Umbilical cord (tissue), 2 donors: ENCODE data around the gene EXTL1. TPM values are rescaled to one million over a fixed set of nuclear protein-coding genes. Genes with fewer than 3 reads are reported as not detected.
"Not testable (repeated sequence)": the region's sequence is repeated elsewhere in the genome, so short reads cannot be mapped to it uniquely, and the experiment has no call there.

Source experiments
- DNase-seq: peaks from one replicate; pipeline ENCODE4 v3.0.0-alpha.2; 2015; ENCODE audit warnings: low spot score
- total RNA-seq: library from RNA; depleted of rRNA; stranded (reverse); fragments of >200 nt; gene quantifications from one replicate; pipeline ENCODE4 v1.2.3, GENCODE V29; 2014; ENCODE audit warnings: low replicate concordance; ENCODE audit not compliant: insufficient read depth

EXTL1 gene, protein sequence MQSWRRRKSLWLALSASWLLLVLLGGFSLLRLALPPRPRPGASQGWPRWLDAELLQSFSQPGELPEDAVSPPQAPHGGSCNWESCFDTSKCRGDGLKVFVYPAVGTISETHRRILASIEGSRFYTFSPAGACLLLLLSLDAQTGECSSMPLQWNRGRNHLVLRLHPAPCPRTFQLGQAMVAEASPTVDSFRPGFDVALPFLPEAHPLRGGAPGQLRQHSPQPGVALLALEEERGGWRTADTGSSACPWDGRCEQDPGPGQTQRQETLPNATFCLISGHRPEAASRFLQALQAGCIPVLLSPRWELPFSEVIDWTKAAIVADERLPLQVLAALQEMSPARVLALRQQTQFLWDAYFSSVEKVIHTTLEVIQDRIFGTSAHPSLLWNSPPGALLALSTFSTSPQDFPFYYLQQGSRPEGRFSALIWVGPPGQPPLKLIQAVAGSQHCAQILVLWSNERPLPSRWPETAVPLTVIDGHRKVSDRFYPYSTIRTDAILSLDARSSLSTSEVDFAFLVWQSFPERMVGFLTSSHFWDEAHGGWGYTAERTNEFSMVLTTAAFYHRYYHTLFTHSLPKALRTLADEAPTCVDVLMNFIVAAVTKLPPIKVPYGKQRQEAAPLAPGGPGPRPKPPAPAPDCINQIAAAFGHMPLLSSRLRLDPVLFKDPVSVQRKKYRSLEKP
- 0.48 TPM for total RNA-seq

DNA sequence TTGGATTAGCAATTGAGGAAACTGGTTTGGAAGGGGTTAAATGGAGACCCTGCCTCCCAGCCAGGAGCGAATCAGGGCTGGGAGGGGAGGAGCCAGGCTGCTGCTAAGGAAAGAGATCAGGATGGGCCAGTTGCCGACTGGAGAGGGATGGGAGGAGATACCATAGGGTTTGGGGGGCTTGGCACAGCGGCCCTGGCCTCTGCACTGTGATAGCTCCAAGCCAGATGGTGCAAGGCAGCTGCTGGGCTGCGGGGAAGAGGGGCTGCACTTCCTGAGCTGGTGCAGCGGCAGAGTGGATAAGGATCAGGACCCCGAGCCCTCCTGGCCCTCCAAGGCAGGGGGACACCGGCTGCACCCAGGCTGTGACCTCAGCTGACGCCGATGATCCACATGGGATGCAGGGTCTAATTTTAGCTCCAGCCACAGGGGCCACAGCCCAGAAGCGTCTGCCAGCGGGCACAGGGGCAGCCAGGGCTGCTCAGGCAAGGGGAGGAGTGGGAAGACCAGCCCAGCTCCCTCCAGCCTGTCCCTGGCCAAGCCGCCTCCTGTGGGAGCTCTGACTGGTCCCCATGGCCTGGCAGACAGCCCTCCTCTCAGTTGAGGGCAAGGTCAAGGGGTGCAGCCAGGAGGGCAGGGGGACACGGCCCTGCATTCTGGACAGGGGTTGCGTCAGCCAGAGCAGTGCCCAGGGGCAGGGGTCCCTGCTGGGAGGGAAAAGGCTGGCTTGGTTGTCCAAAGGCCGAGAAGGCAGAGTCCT is at the start of gene EXTL1:
EXTL1 (plus strand) TSS at position 129 of the 757 bp plus-strand sequence. CDS start 872 bp downstream, outside the sequence.
- DNase-seq: peak; percentile 69

DNA sequence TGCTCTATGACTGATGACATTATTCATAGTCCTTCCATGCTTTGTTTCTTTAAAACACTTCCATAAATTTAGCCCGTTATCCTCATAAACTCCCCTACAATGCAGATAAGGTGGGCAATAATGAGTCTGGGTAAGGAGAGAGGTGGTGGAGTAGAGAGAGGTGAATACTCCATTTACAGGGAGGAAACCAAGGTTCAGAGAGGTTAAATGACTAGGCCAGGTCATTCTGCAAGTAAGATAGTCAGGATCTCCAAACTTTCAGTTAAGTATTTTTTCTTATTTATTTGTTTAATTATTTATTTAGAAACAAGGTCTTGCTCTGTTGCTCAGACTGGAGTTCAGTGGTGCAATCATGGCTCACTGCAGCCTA is 49.8 kb upstream of the EXTL1 start:
- DNase-seq: no peak

DNA sequence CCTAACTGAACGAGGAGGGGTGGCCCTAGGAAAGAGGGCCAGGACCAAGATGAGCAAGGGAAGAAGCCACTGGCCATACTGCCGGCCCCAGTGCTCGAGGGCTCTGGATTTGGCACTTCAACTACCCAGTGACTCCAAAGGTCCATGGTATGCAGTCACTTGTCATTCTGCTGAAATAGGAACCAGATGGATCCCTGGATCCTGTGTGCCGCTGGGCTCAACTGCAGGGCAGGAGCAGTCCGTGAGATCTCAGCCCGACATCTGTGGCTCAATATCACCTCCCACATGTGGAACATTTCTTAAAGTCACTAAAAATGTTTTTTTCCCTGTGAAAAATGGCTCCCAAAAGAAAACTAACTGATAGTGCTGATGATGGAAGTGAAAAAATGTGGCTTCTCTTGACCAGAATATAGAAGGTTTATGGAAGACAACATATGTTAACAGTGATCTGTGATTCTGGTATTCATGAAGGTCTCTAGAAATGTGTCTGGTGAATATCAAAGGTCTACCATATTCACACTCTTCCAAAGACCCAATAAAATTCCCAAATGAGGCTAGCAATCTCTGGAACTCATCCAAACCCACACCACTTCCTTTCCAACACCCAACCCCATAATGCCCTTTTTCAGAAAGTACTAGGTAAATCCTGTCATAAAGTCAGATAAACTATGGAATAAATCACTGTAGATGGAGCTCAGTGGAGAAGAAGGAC is 47.8 kb upstream of the EXTL1 start:
- DNase-seq: peak; percentile 40

DNA sequence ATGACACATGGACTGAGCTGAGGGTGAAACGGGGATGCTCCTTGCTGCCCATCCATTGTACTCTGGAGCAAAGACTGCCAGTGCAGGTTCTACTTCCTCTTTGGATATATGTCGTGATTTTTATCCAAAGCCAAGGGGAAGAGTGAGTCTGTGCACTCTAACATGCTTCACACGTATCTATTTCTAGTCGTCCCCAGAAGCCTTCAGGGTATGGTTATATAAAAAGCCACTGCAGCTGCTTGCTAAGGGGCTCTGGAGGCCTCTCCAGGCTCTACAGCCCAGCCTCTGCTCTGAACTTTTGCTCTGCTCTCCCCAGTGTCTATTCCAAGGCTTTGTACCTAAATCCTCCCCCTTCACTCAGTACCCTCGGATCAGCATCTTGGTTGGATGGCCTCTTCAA is 43.8 kb upstream of the EXTL1 start:
- DNase-seq: no peak

DNA sequence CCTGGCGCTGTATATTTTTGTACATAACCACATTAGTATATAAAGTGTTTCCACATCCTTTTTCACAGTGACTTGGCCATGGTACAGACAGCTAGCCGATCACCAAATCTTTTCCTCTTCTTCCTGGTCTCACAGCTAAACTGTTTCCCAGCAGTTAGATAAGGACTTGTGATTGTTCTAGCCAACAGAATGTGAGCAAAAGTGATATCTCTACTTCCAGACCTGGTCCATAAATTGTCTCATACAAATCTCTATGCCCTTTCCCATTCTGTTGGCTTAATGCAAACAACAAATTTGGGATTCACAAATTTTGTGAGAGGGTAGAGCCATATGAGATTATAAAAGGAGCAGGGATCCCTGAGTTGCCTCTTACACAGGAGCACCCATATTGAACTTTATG is 43.2 kb upstream of the EXTL1 start:
- no peak for DNase-seq

DNA sequence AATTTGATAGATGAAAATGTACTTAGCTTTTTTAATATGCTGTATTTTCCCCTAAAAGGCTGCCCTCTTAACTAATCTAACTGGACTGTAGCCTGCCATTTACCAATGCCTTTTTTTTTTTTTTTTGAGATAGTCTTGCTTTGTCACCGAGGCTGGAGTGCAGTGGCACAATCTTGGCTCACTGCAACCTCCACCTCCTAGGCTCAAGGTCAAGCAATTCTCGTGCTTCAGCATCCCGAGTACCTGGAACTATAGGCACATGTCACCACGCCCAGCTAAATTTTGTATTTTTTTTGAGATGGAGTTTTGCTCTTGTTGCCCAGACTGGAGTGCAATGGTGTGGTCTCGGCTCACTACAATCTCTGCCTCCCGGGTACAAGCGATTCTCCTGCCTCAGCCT is 42.4 kb upstream of the EXTL1 start:
- DNase-seq: no peak

DNA sequence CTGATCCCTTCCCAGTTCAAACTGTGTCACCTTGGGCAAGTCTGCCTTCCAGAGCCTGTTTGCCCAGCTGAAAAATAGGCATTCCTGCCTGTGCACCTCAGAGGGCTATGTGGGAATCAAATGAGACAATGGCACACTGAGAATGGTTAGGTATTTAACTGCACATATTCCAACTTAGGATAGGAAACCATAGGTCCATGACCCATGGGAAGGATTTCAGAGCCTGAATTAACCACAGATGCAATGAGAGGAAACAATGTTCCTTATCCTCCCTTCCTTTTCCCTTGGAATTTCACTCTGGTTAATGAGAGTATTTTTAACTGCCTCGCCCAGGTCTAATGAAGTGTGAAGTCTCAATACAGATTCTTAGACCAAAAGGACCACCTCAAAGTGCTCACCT is 36.4 kb upstream of the EXTL1 start:
- no peak for DNase-seq

DNA sequence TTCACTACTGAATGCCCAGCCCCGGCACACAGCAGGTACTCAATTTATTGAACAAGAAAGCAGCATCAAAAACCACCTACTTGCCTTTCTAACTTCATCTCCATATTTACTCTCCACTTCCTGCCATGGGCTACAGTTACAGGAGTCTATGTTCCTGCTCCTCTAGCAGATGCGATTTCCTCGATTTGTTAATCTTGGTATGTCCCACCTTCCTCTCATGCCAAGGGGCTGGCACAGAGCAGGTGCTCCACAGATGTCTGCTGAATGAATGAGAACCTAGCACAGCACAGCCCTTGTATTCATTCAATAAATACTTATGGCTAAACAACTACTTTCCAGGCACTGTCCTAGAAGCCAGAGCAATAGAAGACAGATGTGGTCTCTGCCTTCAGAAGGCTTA is 35.9 kb upstream of the EXTL1 start:
- no peak for DNase-seq

DNA sequence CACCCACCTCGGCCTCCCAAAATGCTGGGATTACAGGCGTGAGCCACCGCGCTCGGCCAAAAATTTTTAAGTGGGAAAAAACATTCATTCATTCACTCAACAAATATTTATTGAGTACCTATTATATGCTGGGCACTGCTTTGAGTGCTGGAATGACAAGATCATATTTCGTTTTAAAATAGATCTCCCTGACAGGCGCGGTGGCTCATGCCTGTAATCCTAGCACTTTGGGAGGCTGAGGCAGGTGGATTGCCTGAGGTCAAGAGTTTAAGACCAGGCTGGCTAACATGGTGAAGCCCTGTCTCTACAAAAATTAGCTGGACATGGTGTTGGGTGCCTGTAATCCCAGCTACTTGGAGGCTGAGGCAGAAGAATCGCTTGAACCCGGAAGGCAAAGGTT is 34.8 kb upstream of the EXTL1 start:
- not testable (repeated sequence) for DNase-seq

DNA sequence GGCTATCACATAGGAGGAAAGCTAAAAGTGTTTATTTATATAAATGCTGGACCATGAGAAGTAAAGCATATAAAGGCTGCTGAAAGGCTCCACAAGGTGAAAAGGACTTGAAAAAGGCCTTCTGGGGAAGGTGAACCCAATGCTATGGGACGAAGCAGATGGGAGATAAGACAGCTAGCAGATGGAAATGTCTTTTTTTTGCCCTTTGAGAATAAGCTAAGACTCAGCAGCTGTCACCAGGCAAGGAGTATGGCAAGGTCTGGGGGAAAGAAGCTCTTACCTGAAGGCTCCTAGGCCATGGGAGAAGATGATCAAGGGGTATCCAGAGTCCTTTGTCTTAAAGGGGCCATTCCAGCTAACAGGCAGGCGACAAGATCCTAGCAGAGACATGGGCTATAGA is 33.6 kb upstream of the EXTL1 start:
- DNase-seq: no peak

DNA sequence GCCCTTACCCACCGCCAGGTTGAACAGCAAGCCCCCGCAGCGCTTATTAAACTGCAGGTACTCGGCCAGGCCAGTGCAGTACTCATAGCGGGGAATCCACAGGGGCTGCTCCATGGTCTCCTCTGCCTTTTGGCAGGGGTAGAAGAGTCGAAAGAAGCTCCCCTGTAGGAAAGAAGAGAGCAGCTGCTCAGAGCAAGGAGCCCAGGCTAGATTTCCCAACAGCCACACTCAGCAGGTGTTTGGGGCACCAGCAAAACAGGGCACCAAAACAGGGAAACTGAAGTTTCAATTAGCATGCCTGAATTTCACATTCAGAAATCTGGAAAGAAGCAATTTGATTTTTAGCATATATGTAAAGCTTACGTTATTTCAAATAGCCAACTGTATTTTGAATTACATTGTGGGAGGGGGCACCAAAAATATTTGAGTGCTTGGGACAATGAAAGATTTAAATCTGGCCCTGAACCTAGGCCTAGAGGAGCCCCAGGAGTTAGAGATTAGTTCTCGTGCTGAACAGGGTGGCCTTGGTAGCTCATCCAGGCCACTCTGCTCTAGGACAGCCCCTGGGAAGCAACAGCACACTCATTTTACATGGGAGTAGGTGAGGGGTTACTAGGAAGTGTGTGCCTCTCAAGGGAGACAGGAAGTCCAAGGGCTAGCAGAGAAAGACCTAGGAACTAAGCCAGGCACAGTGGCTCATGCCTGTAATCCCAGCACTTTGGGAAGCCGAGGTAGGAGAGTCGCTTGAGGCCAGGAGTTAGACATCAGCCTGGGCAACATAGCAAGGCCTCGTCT is 31.9 kb upstream of the EXTL1 start:
- no peak for DNase-seq

DNA sequence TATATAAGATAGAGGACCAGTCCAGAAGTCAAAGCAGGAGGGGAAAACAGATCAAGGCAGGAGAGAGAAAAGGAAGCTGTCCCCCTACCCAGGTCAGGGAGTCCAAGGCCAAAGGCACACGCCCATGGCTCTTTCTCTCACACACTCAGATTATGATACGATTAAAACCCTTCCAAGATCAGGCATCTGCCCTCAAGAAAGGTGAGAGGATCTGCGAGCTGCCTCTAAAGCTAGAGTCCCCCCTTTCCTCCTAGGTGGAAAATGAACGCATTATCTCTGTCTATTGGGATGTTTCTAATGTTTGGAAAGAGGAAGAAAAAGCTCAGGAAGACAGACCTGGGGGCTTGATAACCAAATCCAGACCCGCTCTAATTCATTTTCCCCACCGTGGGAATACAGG is 31.3 kb upstream of the EXTL1 start:
- DNase-seq: no peak

DNA sequence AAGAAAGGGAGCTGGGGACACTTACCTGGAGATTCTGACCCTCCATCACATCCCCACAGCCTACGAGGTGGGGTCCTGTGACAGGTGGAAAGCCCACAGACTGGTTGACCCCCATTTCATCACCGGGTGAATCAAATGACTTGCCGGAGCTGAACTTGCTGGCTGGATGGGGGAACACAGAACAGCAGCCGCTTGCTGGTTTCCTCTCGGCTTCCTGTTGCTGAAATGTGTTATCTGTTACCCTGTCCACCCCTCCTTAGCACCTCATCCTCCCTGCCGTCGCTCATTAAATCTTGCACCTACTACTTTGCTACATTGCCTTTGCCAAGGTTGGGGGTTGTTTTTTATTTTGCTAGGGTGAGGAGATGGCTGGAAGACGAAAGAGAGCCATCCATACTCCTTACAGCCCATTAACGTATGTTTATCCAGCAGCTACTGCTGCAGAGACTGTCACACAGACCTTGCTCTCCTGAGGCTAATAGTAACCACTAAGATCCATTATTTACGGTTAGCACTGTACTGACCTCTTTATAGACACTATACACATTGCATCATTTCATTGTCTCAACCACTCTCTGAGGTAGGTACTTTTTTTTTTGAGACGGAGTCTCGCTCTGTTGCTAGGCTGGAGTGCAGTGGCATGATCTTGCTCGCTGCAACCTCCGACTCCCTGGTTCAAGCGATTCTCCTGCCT is 30.7 kb upstream of the EXTL1 start:
- DNase-seq: no peak

DNA sequence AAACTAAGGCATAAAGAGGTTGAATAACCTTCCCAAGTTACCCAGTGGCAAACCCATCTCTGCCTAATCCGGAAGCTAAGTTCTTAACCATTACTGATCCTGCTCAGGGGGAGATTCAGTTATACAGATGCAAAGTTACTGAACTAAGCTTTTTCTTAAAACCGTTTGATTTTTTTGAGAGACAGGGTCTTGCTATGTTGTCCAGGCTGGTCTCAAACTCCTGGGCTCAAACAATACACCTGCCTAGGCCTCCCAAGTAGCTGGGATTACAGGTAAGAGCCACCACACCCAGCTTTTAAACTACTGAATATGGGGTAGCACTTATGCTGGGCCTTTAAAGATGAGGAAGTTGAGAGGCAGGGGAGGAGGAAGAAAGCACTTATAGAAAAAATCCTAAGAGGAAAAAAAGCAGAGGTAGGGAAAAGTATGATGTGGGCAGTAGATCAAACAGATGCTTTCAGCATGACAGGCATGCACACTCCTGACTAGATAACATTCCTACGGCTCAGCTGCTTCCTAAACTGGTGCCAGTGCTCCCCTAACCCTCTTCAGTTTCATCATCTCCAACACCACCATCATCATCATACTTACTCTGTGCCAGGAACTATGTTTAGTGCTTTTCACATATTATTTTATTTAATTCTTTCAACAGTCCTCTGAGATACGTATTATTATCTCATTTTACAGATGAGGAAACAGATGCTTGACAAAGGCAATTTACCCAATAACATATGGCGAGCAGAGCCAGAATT is 29.5 kb upstream of the EXTL1 start:
- no peak for DNase-seq

DNA sequence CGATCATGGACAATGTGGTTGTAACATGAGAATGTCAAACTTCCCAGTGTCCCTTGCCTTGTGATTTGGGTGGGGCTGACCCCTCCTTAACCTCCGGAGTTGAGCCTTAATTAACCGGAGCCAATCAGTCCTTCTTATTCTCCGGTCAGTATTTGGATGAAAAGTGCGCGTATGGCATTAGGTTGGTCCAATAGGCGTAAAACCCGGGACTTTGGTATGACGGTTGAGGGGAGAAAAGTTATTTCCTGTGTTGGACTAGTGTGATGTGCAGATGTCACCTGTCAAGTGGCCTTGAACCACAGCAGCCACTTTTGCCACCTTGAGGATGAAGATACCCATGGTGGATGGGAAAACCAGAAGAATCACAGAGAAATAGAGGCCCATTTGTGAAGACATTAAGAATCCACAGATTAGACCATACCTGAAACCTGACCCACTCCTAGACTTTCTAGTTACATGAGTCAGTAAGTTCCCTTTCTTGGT is 28.8 kb upstream of the EXTL1 start:
- DNase-seq: no peak

DNA sequence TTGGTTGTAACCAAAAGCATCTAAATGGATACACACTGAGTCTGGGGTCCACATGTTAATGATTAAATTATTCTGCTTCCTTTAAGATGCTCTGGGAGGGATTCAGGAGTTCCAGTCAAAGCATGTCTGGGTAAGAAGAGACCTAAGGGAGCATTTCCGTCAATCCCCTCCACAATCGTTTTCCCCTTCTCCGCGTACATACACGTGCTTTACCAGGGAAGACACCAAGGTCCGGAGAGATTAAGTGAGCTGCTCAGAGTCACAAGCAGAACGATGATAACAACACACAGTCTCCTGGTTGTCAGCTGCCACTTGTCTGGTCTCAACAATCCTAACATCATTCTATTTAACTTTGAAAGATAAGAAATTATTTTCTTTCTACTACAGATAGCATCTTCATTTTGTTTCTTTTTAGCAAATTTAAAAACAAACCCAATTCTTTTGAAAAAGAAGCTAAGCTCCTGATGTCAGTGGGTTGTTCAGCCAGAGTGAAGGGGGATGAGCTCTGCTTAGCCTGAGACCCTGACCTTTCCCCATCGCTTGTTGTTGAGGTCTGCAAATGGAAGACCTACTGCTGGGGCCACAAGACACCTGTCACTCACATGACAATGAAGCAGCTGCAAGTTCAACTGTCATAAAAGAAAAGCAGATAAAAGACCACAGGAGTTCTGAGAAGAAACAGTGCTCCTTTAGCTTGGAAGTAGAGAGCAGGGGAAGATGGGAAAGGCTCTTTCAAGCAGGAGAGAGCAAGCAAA is 28.2 kb upstream of the EXTL1 start:
- DNase-seq: no peak

DNA sequence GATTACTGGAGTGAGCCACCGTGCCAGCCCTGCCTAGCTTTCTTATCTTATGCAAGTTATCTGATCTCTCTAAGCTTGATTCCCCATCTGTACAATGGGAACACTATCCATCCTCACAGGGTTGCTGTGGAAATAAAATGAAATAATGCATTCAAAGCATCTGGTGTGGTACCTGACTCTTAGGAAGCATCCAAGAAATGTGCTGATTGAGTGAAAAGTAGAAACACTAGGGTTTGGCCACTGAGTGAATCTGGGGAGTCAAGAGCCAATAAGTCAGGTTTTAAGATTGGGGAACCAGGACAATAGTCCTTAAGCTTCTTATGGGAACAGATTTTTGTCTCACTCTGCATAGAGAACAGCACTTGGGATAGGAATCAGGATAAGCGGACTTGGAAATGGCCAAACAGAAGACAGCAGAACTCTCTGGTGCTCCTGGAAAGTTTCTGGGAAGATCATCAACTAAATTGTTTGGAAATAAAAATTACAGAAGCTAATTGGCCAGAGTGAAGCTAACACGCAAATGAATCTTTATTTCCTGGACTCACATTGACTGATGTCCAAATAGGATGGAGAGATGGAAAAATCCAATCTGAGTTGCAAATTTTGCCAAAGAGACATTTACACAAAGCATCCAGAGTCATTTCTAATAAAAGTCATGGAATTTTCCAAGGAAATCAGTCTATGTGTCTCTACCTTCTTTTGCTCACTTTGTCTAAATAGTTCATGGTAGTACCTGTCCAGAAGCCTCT is 27.0 kb upstream of the EXTL1 start:
- no peak for DNase-seq
